Effector memory CD8-positive, alpha-beta T cell (primary cell): ENCODE measurements around the gene DDX10.

Experiments
- ATAC-seq: fragments of 150-1000 bp; cut with Tn5 transposase; replicated peaks from 2 replicates; pipeline ENCODE4 v1.10.0; 2021; ENCODE audit warnings: mild to moderate bottlenecking, moderate library complexity
- DNase-seq, 3 experiments: peaks; one replicate each; pipeline ENCODE4 v3.0.0; 2021
- H3K27ac Mint-ChIP-seq, 2 donors: one replicate each; pipeline ENCODE4 v1.8.0; 2022; ENCODE audit warnings: mild to moderate bottlenecking in 2 of 2, mixed read lengths in 2 of 2, moderate library complexity in 2 of 2
- H3K27me3 Mint-ChIP-seq, 2 donors: one replicate each; pipeline ENCODE4 v1.8.0; 2022; ENCODE audit warnings: mixed read lengths in 2 of 2
- H3K36me3 Mint-ChIP-seq: one replicate; pipeline ENCODE4 v1.8.0; 2022; ENCODE audit warnings: mild to moderate bottlenecking, moderate library complexity, mixed read lengths; ENCODE audit not compliant: insufficient read depth
- H3K4me1 Mint-ChIP-seq, 2 donors: one replicate each; pipeline ENCODE4 v1.8.0; 2022; ENCODE audit warnings: low read depth in 2 of 2, mixed read lengths in 2 of 2
- H3K4me3 Mint-ChIP-seq, 2 donors: one replicate each; pipeline ENCODE4 v1.8.0; 2022; ENCODE audit warnings: mild to moderate bottlenecking in 2 of 2, mixed read lengths in 2 of 2, moderate library complexity in 2 of 2
- H3K9me3 Mint-ChIP-seq, 2 donors: one replicate each; pipeline ENCODE4 v1.8.0; 2022; ENCODE audit warnings: mixed read lengths in 2 of 2

DDX10 gene

DNA sequence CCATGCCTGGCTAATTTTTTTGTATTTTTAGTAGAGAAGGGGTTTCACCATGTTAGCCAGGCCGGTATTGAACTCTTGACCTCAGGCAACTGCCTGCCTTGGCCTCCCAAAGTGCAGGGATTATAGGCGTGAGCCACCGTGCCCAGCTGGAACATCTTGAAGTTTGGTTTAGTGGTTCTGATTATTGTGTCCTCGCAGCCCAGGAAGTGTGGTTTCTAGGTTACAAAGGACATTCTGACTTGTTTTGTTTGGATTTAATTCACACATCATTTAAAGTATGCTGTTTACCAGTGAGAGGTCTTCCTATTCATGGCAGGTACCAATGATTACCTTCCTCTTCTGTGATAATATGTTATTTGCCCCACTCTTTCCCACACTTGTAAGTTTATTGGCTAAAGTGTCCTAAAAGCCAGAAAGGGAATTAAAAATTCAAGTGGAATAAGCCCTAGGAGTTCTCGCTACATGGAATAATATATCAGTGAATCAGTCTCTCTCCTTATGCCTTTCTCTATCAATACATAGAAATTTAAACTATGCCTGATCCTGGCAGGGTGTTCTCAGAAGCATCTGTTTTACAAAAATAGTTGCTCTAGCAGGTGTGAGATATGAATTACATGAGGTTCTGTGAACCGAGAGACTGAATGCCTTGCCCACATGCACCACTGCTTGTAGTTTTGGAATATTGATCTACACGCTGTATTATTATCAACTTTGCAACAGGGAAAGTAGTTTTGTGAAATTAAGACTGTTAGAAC is 263.1 kb downstream of the DDX10 start:
- no peaks in the 10 kb centered on the region for H3K27me3 Mint-ChIP-seq
- H3K36me3 Mint-ChIP-seq: no peaks in the 10 kb centered on the region
- no peak overlapping the region for H3K27ac Mint-ChIP-seq
- H3K9me3 Mint-ChIP-seq: no peaks in the 10 kb centered on the region
- no peak for DNase-seq
- H3K4me3 Mint-ChIP-seq: no peak overlapping the region
- no peak for ATAC-seq
- H3K4me1 Mint-ChIP-seq: peaks cover 2 to 5% of the 10 kb centered on the region in 2 donors

DNA sequence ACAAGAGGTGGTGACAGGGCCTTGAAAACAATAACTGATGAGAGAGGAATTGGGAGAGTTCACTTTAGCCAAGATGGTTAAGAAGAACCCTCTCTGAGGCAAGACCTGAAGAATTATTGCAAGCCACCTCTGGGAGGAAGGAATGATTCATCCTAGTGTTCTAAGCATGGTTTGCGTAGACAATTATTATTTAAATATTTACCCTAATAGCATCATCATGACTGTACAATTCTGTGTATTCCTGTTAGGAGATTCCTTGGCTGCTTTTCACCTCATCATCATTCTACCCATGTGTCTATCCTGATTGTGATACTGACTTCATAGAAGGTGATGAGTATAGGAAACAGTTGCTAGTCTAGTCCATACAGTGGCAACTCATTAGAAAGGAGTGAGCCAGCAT is 264.4 kb downstream of the DDX10 start:
- H3K4me1 Mint-ChIP-seq: peaks cover 0 to 5% of the 10 kb centered on the region in 2 donors
- H3K4me3 Mint-ChIP-seq: no peak overlapping the region
- H3K27ac Mint-ChIP-seq: no peak overlapping the region
- DNase-seq: no peak
- H3K36me3 Mint-ChIP-seq: no peaks in the 10 kb centered on the region
- H3K27me3 Mint-ChIP-seq: no peaks in the 10 kb centered on the region
- ATAC-seq: no peak
- H3K9me3 Mint-ChIP-seq: no peaks in the 10 kb centered on the region

DNA sequence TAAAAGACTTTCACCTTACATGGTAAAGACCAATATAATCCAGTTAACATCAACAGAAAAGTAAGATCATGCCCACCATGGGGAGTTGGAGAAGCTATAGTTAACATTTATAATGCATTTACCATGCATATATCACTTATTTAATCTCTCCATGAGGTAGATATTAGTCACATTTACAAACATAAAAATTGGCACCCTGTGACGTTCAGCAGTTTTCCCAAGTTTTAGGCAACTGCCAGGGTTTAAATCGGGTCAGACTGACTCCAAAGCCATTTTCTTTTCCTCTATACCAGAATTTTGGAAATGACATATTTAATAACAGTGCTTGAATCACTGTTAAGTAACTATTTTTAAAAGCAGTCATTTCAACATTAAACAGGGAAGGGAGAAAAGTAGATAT is 266.3 kb downstream of the DDX10 start:
- H3K27ac Mint-ChIP-seq: no peak overlapping the region
- H3K4me1 Mint-ChIP-seq: peaks cover 0 to 5% of the 10 kb centered on the region in 2 donors
- H3K36me3 Mint-ChIP-seq: no peaks in the 10 kb centered on the region
- DNase-seq: no peak
- H3K9me3 Mint-ChIP-seq: no peaks in the 10 kb centered on the region
- no peak overlapping the region for H3K4me3 Mint-ChIP-seq
- no peak for ATAC-seq
- H3K27me3 Mint-ChIP-seq: no peaks in the 10 kb centered on the region

DNA sequence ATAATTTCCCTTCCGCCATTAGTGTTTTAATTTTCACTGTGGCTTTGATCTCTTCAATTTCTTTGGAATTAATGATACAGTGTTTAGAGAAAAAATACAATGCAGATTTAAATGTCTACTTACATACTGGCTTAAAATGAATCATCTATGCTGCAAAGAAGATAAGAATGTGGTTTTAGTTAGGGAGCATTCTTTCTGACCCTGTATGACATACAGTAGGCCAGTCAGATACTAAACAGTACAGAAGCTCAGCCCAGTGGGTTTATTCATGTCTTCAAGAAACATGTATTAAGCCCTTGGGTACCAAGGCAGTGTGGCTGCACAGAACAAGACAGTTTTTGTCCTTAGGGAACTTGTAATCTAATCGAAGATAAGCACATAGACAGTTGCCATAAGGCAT is 268.8 kb downstream of the DDX10 start:
- H3K4me1 Mint-ChIP-seq: no peaks in the 10 kb centered on the region
- H3K27ac Mint-ChIP-seq: no peak overlapping the region
- H3K36me3 Mint-ChIP-seq: peaks cover 5% of the 10 kb centered on the region
- H3K9me3 Mint-ChIP-seq: no peaks in the 10 kb centered on the region
- DNase-seq (no peak), ATAC-seq (no peak)
- no peaks in the 10 kb centered on the region for H3K27me3 Mint-ChIP-seq
- no peak overlapping the region for H3K4me3 Mint-ChIP-seq

DNA sequence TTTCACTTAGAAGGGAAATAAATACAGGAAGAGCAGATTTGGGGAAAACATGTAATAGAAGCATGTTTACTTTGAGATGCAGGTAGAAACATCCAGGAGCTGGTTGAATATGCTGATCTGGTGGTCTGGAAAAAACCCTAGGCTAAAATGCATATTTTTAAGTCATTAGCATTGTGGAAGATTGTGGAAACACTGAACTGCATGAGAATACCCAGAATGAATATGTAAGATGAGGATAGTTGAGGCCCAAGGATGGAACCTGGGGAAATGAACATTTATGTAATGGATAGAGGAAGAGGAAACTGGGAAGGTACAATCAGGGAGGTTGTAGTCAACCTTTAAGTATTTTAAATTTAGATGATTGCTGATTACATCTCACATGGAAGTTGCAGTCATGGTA is 269.4 kb downstream of the DDX10 start:
- Mint-ChIP-seq H3K4me1 (no peaks in the 10 kb centered on the region), H3K9me3 (no peaks in the 10 kb centered on the region), H3K27ac (no peak overlapping the region), H3K36me3 (peaks cover 5% of the 10 kb centered on the region), H3K4me3 (no peak overlapping the region), H3K27me3 (no peaks in the 10 kb centered on the region)
- DNase-seq: no peak
- no peak for ATAC-seq

DNA sequence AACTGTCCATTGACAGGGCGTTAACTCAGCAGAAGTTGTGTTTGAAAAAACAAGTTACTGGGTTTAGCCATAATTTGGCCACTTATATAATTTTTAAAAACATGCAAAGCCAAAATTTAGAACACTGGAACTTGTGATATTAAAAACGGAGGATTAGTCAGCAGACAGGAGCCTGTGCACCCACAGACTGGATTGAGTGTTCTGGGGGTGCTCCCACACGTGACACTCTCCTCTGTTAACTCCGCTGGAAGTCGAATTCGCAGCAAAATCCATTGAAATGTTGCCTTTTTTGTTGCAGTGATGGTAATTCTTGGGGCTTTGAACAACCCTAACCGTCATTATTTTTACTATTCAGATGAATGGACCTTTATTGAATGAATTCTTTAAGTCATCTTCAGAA is 269.8 kb downstream of the DDX10 start:
- no peak for ATAC-seq

DNA sequence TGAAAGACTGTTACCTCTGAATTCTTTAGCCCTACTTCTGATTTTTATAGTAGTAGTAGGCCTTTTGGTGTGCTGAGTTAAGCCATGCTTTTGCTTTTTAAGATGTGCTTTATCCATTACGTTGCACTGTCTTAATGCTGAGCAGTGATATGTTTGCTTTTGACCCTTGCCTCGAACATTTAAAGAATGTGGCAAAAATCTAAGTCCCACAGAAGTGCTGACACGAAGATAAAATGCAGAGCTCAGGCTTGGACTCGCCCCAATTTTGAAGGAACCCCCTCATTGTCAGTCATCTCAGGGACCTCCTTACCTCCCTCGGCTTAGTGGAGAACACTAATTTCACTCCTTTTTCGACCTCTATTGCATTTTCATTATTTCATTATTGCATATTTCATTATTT is 272.9 kb downstream of the DDX10 start:
- DNase-seq (no peak), ATAC-seq (no peak)
- Mint-ChIP-seq H3K27ac (no peak overlapping the region), H3K4me3 (no peak overlapping the region), H3K27me3 (no peaks in the 10 kb centered on the region), H3K9me3 (no peaks in the 10 kb centered on the region), H3K36me3 (peaks cover 24% of the 10 kb centered on the region), H3K4me1 (peaks cover 0 to 4% of the 10 kb centered on the region in 2 donors)

More for the DNA sequence above, 269.8 kb downstream of the DDX10 start:
- Mint-ChIP-seq H3K27me3 (no peaks in the 10 kb centered on the region), H3K9me3 (no peaks in the 10 kb centered on the region), H3K4me1 (no peaks in the 10 kb centered on the region), H3K4me3 (no peak overlapping the region), H3K27ac (no peak overlapping the region), H3K36me3 (peaks cover 5% of the 10 kb centered on the region)
- DNase-seq: no peak

DNA sequence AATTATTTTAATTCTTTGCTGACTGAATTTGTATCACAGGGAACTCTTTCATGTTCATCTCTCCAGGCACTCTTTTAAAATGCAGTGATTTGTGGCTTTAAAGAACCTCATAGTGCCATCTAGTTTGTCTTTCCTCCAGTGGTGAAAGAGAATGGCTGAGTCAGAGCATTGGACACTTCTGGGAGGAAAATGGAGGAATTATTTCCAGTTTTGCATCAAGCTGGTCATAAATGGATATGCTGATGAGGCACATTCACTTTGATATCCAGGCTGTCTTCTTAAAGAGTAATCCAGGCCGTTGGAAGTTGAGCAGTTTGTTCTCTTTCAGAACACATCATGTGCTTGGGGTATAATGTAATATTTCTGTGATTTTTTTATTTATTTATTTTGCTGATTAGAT is 273.7 kb downstream of the DDX10 start:
- no peak for DNase-seq
- Mint-ChIP-seq H3K4me1 (peaks cover 0 to 4% of the 10 kb centered on the region in 2 donors), H3K27ac (no peak overlapping the region), H3K9me3 (no peaks in the 10 kb centered on the region), H3K4me3 (no peak overlapping the region), H3K36me3 (peaks cover 24% of the 10 kb centered on the region), H3K27me3 (no peaks in the 10 kb centered on the region)
- ATAC-seq: no peak

DNA sequence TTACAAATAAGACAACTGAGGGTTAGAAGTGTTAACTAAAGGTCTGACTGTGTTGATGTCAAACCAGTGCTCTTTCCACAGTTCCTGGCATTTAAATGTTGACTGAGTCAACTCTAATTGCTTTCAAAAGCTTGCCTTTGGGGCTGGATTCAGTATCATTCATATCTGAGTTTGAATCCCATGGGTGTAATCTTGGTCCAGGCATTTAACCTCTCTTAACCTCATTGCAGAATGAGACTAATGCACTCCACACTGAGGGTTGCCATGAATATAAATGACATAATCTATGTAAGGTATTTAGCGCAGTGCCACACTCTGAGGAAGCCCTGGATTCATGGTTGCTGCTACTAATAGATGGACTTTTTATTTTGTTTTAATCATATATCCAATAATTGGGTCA is 274.3 kb downstream of the DDX10 start:
- H3K9me3 Mint-ChIP-seq: no peaks in the 10 kb centered on the region
- H3K4me3 Mint-ChIP-seq: no peak overlapping the region
- H3K27me3 Mint-ChIP-seq: no peaks in the 10 kb centered on the region
- no peak for DNase-seq
- no peak overlapping the region for H3K27ac Mint-ChIP-seq
- ATAC-seq: no peak
- peaks cover 24% of the 10 kb centered on the region for H3K36me3 Mint-ChIP-seq
- peaks cover 0 to 4% of the 10 kb centered on the region in 2 donors for H3K4me1 Mint-ChIP-seq

DNA sequence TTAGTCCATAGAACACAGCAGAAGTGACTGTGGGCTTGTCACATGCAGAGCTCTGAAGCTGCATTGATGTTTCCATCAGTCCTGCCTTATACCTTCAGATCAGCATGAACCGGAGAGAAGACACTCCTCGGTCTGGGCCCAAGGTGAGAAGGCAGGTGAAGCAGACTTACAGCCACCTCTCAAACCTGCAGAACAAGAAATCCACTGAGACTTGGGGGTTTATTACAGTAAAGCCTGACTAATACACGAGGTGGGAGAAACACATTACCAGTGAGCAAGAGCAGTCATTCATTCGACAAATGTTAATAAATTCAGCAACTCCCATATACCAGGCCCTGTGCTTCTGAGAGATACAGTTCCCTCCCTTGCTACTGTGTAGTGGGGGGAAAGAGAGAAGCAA is 279.0 kb downstream of the DDX10 start:
- no peak overlapping the region for H3K4me3 Mint-ChIP-seq
- no peaks in the 10 kb centered on the region for H3K9me3 Mint-ChIP-seq
- peaks cover 18% of the 10 kb centered on the region for H3K36me3 Mint-ChIP-seq
- peaks cover 0 to 15% of the 10 kb centered on the region in 2 donors for H3K4me1 Mint-ChIP-seq
- ATAC-seq (no peak), DNase-seq (no peak)
- H3K27me3 Mint-ChIP-seq: no peaks in the 10 kb centered on the region
- H3K27ac Mint-ChIP-seq: no peak overlapping the region

DNA sequence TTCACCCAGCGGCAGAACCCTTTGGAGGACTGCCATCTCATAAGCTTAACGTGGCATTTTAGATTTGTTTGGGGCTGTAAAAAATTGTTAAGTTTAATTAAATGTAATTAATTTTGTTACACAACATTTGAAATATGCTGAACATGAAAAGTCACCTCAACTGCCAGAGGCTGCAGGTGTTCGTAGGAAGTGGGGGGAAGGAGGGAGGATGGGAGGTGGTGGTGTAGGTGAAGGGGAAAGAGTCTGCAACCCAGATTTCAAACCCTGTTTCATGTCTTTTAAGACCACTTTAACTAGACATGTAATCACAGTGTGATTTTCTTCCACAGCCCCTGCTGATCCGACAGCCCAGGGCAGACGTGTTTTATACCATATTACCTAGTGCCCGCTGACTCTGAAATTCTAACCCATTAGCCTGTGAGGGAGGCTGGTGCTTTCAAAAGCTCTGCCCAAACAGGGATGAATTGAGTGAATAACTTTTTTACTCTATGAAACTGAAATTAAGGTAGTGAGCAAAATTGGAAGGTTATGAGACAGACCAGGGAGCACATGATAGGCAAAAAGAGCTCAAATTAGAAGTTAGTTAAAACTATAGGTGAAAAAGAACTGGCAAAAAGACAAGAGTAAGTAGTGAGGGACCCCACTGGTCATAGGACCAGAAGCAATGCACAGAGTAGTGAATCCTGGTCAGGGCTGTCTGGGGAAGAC is 279.8 kb downstream of the DDX10 start:
- Mint-ChIP-seq H3K36me3 (peaks cover 18% of the 10 kb centered on the region), H3K4me1 (peaks cover 0 to 15% of the 10 kb centered on the region in 2 donors), H3K4me3 (no peak overlapping the region), H3K27ac (no peak overlapping the region), H3K27me3 (no peaks in the 10 kb centered on the region), H3K9me3 (no peaks in the 10 kb centered on the region)
- DNase-seq: no peak
- ATAC-seq: no peak

DNA sequence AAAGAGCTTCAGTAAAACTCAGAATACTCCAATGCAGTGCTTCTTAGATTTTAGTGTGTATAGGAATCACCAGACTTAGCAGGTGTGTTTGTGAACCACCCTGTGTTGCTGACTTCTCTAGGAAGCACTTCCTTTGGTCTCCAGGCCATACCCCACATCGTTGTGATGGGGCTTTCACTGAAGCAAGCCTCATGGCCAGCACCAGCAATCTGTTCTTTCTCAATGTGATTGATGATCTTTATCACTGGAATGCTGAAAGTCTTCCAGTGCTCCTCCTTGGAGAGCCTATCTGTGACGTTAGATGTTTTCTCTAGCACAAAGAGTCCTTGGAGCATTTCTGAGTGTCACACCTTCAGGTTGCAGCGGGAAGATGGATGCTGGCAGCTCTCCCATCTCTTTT is 280.5 kb downstream of the DDX10 start:
- no peak for ATAC-seq

DNA sequence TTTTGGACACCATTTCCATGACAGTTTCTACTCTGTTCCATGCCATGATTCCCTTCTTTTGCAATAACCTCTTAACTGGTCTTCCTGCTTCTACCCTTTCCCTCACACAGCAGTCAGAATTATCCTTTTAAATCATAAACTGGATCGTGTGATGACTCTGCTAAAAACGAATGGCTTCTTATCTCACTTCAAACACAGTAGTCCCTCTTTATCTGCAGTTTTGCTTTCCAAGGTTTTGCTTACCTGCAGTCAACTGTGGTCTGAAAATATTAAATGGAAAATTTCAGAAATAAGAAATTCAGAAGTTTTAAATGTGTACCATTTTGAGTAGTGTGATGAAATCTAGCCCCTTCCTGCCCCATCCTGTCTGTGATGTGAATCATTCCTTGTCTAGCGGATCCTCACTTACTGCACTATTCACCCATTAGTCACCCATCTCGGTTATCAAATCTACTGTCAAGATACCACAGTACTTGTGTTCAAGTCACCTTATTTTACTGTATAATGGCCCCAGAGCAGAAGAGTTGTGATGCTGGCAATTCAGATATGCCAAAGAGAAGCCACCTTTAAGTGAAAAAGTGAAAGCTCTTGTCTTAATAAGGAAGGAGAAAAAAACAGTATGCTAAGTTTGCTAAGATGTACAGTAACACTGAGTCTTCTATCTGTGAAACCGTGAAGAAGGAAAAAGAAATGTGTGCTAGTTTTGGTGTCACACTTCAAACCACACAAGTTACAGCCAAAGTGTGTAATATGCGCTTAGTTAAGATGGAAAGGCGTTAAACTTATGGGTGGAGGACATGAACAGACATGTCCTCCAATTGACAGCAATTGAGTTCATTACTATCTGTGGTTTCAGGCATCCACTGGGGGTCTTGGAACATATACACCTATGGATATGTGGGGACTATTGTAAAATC is 283.0 kb downstream of the DDX10 start:
- DNase-seq (no peak), ATAC-seq (peak; percentile 19)
- Mint-ChIP-seq H3K4me1 (peaks cover 0 to 11% of the 10 kb centered on the region in 2 donors), H3K9me3 (no peaks in the 10 kb centered on the region), H3K4me3 (peak overlapping the region in 1 of 2 donors; percentile 2), H3K36me3 (no peaks in the 10 kb centered on the region), H3K27ac (no peak overlapping the region), H3K27me3 (no peaks in the 10 kb centered on the region)

More for the DNA sequence above, 280.5 kb downstream of the DDX10 start:
- Mint-ChIP-seq H3K27me3 (no peaks in the 10 kb centered on the region), H3K9me3 (no peaks in the 10 kb centered on the region), H3K4me1 (peaks cover 0 to 15% of the 10 kb centered on the region in 2 donors), H3K36me3 (peaks cover 18% of the 10 kb centered on the region), H3K27ac (no peak overlapping the region), H3K4me3 (no peak overlapping the region)
- DNase-seq: no peak
